Measurements from ENCODE around the gene CRYGC.
"Not testable (repeated sequence)": the region's sequence is repeated elsewhere in the genome, so short reads cannot be mapped to it uniquely, and the experiment has no call there.

The CRYGC gene

GRCh38 chr2:208136716-208137094 lies 7.1 kb upstream of the CRYGC start:
- no peak for DNase-seq (ENCODE audit: low read depth)

GRCh38 chr2:208135794-208136715 lies 6.4 kb upstream of the CRYGC start:
- DNase-seq (ENCODE audit: low read depth), result no peak

GRCh38 chr2:208134928-208135586 lies 5.4 kb upstream of the CRYGC start:
- DNase-seq (ENCODE audit: low read depth), result no peak

GRCh38 chr2:208130712-208131110 lies 1.1 kb upstream of the CRYGC start:
- no peak for DNase-seq (ENCODE audit: low read depth)

- DNase-seq (ENCODE audit: low read depth), result no peak
These were observed 1.5 kb downstream of the CRYGC start for GRCh38 chr2:208128136-208128535.

- DNase-seq (ENCODE audit: low read depth), result no peak
These were observed 2.5 kb downstream of the CRYGC start for GRCh38 chr2:208127090-208127489.

- no peak for DNase-seq (ENCODE audit: low read depth)
These were observed 4.4 kb downstream of the CRYGC start for GRCh38 chr2:208125251-208125650.

- not testable (repeated sequence) for DNase-seq (ENCODE audit: low read depth)
These were observed 5.5 kb downstream of the CRYGC start, which contains the start of gene CRYGD for GRCh38 chr2:208124013-208124715. Gene CRYGD (minus strand): TSS chr2:208124524. CDS start chr2:208124473, 51 bp downstream.

- DNase-seq (ENCODE audit: low read depth), result no peak
These were observed 7.4 kb downstream of the CRYGC start for GRCh38 chr2:208122248-208122647.

GRCh38 chr2:208118918-208119317 lies 10.7 kb downstream of the CRYGC start:
- DNase-seq (ENCODE audit: low read depth), result no peak

- not testable (repeated sequence) for DNase-seq (ENCODE audit: low read depth)
These were observed 12.2 kb downstream of the CRYGC start for GRCh38 chr2:208117390-208117789.

GRCh38 chr2:208112969-208113368 lies 16.7 kb downstream of the CRYGC start:
- DNase-seq (ENCODE audit: low read depth), result no peak

GRCh38 chr2:208112273-208112745 lies 17.3 kb downstream of the CRYGC start:
- DNase-seq (ENCODE audit: low read depth), result not testable (repeated sequence)

GRCh38 chr2:208103616-208104015 lies 26.0 kb downstream of the CRYGC start:
- no peak for DNase-seq (ENCODE audit: low read depth)

- DNase-seq (ENCODE audit: low read depth), result no peak
These were observed 27.7 kb downstream of the CRYGC start for GRCh38 chr2:208101716-208102631.

GRCh38 chr2:208099682-208100470 lies 29.8 kb downstream of the CRYGC start:
- no peak for DNase-seq (ENCODE audit: low read depth)

GRCh38 chr2:208098701-208099100 lies 30.9 kb downstream of the CRYGC start:
- DNase-seq (ENCODE audit: low read depth), result not testable (repeated sequence)

GRCh38 chr2:208098267-208098666 lies 31.4 kb downstream of the CRYGC start:
- no peak for DNase-seq (ENCODE audit: low read depth)

- no peak for DNase-seq (ENCODE audit: low read depth)
These were observed 31.8 kb downstream of the CRYGC start for GRCh38 chr2:208097801-208098200.

GRCh38 chr2:208097313-208097712 lies 32.3 kb downstream of the CRYGC start:
- no peak for DNase-seq (ENCODE audit: low read depth)
